Endothelial cell of umbilical vein (primary cell): ENCODE data around the gene PRICKLE3. TPM values are rescaled to one million over a fixed set of nuclear protein-coding genes. Genes with fewer than 3 reads are reported as not detected.

ENCODE experiments used
- BruUV-seq: library from RNA; stranded (reverse); fragments of 400-500 nt; replicated peaks from 2 replicates; lab custom pipeline; 2021; lab: Mats Ljungman, UMichigan
- CTCF ChIA-PET: fragments of 300-600, 350-600 bp; sonication (Branson Sonifier 250); formaldehyde crosslinking; loops from one replicate; lab custom pipeline; 2021; ENCODE audit warnings: antibody characterized with exemption, inconsistent platforms; lab: Charles Lee
- POLR2A ChIA-PET: fragments of 300-600, 350-600 bp; sonication (Branson Sonifier 250); formaldehyde crosslinking; loops from one replicate; lab custom pipeline; 2021; ENCODE audit warnings: antibody characterized with exemption, inconsistent platforms; lab: Charles Lee
- DNase-seq: peaks from one replicate; pipeline ENCODE4 v3.0.0-alpha.2; 2011; ENCODE audit warnings: low read depth, low spot score
- FAIRE-seq: peaks from 2 replicates; lab custom pipeline; 2011; peaks lifted over from hg19 to GRCh38; lab: Jason Lieb, UNC
- H2AFZ ChIP-seq: 2 replicates; pipeline ENCODE4 v1.6.0; 2012; ENCODE audit warnings: low read depth, low read length, control low read depth, inconsistent platforms
- H3K27ac ChIP-seq: 2 replicates; pipeline ENCODE4 v1.5.1; 2011; ENCODE audit warnings: low read depth, mild to moderate bottlenecking, control low read depth, low read length, moderate library complexity; ENCODE audit not compliant: insufficient read depth
- H3K27me3 ChIP-seq, 2 experiments: 2 replicates each; pipeline versions ENCODE4 v1.6.0 to v1.6.1; 2011; ENCODE audit warnings: low read length in 2 of 2, mixed read lengths in 1 of 2; ENCODE audit not compliant: control insufficient read depth in 2 of 2, insufficient read depth in 2 of 2
- H3K36me3 ChIP-seq, 2 experiments: 2 replicates in 1 of 2; 3 replicates in 1 of 2; pipeline ENCODE4 v1.5.1; 2011; ENCODE audit warnings: low read length in 2 of 2, mild to moderate bottlenecking in 1 of 2, moderate library complexity in 1 of 2; ENCODE audit not compliant: control insufficient read depth in 2 of 2, insufficient read depth in 2 of 2; ENCODE audit errors: extremely low read depth in 1 of 2
- H3K4me1 ChIP-seq: 3 replicates; pipeline ENCODE4 v1.5.1; 2011; ENCODE audit warnings: mild to moderate bottlenecking, low read length; ENCODE audit not compliant: control insufficient read depth, insufficient read depth; ENCODE audit errors: extremely low read depth
- H3K4me2 ChIP-seq: 2 replicates; pipeline ENCODE4 v1.6.1; 2011; ENCODE audit warnings: low read length, control low read depth, mixed read lengths; ENCODE audit not compliant: insufficient read depth
- H3K4me3 ChIP-seq, 3 experiments: fragments of 200-600 bp in 1 of 3; sonication (generic), shearing (Covaris generic) in 1 of 3; replicated peaks in 1 of 3; 2 replicates each; pipeline ENCODE4 v1.5.1; 2011 to 2016; ENCODE audit warnings: control low read depth in 3 of 3, low read length in 3 of 3, mild to moderate bottlenecking in 2 of 3, inconsistent platforms in 1 of 3, low read depth in 1 of 3, moderate library complexity in 1 of 3; ENCODE audit not compliant: insufficient read depth in 1 of 3
- H3K79me2 ChIP-seq: 2 replicates; pipeline ENCODE4 v1.6.0; 2012; ENCODE audit warnings: low read length, inconsistent platforms; ENCODE audit not compliant: control insufficient read depth, insufficient read depth
- H3K9ac ChIP-seq: replicated peaks from 2 replicates; pipeline ENCODE3; 2011; ENCODE audit warnings: low read length, control low read depth; ENCODE audit not compliant: insufficient read depth; ENCODE audit errors: extremely low read depth
- H3K9me1 ChIP-seq: replicated peaks from 3 replicates; pipeline ENCODE4 v1.6.0; 2011; ENCODE audit warnings: mild to moderate bottlenecking, low read length; ENCODE audit not compliant: control insufficient read depth, insufficient read depth; ENCODE audit errors: extremely low read depth
- H3K9me3 ChIP-seq: replicated peaks from 2 replicates; pipeline ENCODE4 v1.5.1; 2012; ENCODE audit warnings: low read length, inconsistent platforms; ENCODE audit not compliant: control insufficient read depth, insufficient read depth
- H4K20me1 ChIP-seq: replicated peaks from 2 replicates; pipeline ENCODE3; 2011; ENCODE audit warnings: mild to moderate bottlenecking, low read length; ENCODE audit not compliant: control insufficient read depth, insufficient read depth; ENCODE audit errors: extremely low read depth
- EZH2 ChIP-seq: IDR thresholded peaks from 2 replicates; pipeline ENCODE4 v1.6.1; 2012; ENCODE audit warnings: borderline replicate concordance, low read depth, mild to moderate bottlenecking, moderate library complexity, low read length, inconsistent platforms; ENCODE audit not compliant: severe bottlenecking
- FOS ChIP-seq: IDR thresholded peaks from 2 replicates; pipeline ENCODE4 v1.6.1; 2011; ENCODE audit warnings: mild to moderate bottlenecking, low read length, moderate library complexity, borderline replicate concordance; ENCODE audit not compliant: insufficient read depth
- GATA2 ChIP-seq: IDR thresholded peaks from 2 replicates; pipeline ENCODE4 v1.7.0; 2011; ENCODE audit warnings: low read depth, mild to moderate bottlenecking, moderate library complexity, mixed read lengths, low read length; ENCODE audit not compliant: insufficient read length, insufficient read depth
- JUN ChIP-seq: IDR thresholded peaks from 2 replicates; pipeline ENCODE4 v1.6.1; 2011; ENCODE audit warnings: borderline replicate concordance, low read depth; ENCODE audit not compliant: insufficient read length, insufficient read depth
- MYC ChIP-seq: IDR thresholded peaks from one replicate; pipeline ENCODE4 v1.6.1; 2011; ENCODE audit warnings: mild to moderate bottlenecking, low read depth, low read length
- POLR2A ChIP-seq: IDR thresholded peaks from 2 replicates; pipeline ENCODE4 v1.6.1; 2012; ENCODE audit warnings: low read depth, mild to moderate bottlenecking, control low read depth, low read length
- POLR2AphosphoS5 ChIP-seq: IDR thresholded peaks from 2 replicates; pipeline ENCODE4 v1.6.1; 2012; ENCODE audit warnings: low read depth, mild to moderate bottlenecking, control low read depth, low read length, moderate library complexity; ENCODE audit not compliant: insufficient read depth
- dilution Hi-C: fragments of 300-500 bp; cut with MboI; formaldehyde crosslinking; loops from one replicate; pipeline ENCODE4 v1.15.0; 2019; ENCODE audit warnings: low sequenced_read_pairs; ENCODE audit not compliant: extremely low pct_ligation_motif_present
- intact Hi-C: fragments of 100-400 bp; cut with micrococcal nuclease; formaldehyde crosslinking; loops from one replicate; pipeline ENCODE4 v1.10.0; 2022
- polyA plus RNA-seq, 4 experiments: library from polyadenylated mRNA; depleted of rRNA in 3 of 4; stranded (reverse) in 3 of 4; unstranded in 1 of 4; fragments of >200 nt; gene quantifications; 2 replicates each; pipeline versions ENCODE4 v1.2.1 to v1.2.3, GENCODE V29; 2011 to 2012; ENCODE audit warnings: missing spikeins in 1 of 4
- total RNA-seq: library from RNA; stranded (reverse); gene quantifications from 2 replicates; pipeline ENCODE4 v1.2.3, GENCODE V29; 2021
- TF ChIP-seq, protein P1 (sequence below): IDR thresholded peaks from 2 replicates; pipeline ENCODE4 v1.6.1; 2011; ENCODE audit not compliant: insufficient read depth, insufficient read length
- TF ChIP-seq, protein P2 (sequence below), 2 donors: IDR thresholded peaks; 1 replicate in 1 of 2; 2 replicates in 1 of 2; pipeline ENCODE4 v1.5.1; 2011; ENCODE audit warnings: low read length in 2 of 2, mild to moderate bottlenecking in 2 of 2, moderate library complexity in 2 of 2, control low read depth in 1 of 2, inconsistent platforms in 1 of 2, low read depth in 1 of 2; ENCODE audit not compliant: insufficient read depth in 1 of 2; ENCODE audit errors: extremely low read depth in 1 of 2

The PRICKLE3 gene
- total and polyA plus RNA-seq, 2 donors (not counting 3 experiments of a cell fraction or from before 2014, with no cell fraction given): 6.8 to 15.0 TPM

DNA sequence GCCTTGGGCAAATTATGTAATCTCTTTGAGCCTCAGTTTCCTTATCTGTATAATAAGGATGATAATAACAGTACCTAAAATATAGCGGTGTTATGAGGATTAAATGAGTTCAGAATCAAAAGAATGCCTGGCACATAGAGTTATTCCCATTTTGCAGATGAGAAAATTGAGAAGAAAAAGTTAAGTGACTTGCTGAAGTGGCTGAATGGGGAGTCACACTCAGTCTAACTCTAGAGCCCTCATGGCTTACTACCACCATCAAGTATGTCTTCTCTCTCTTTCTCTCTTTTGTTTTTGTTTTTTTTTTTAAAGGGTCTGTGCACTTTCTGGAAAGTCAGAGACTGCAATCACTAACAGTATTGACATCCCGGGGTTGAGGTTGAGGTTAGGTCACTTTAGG is 46.4 kb upstream of the PRICKLE3 start:
- dilution Hi-C loops: no loop called here
- no peaks in the 10 kb centered on the region for H3K79me2 ChIP-seq
- BruUV-seq: no TSS peak

DNA sequence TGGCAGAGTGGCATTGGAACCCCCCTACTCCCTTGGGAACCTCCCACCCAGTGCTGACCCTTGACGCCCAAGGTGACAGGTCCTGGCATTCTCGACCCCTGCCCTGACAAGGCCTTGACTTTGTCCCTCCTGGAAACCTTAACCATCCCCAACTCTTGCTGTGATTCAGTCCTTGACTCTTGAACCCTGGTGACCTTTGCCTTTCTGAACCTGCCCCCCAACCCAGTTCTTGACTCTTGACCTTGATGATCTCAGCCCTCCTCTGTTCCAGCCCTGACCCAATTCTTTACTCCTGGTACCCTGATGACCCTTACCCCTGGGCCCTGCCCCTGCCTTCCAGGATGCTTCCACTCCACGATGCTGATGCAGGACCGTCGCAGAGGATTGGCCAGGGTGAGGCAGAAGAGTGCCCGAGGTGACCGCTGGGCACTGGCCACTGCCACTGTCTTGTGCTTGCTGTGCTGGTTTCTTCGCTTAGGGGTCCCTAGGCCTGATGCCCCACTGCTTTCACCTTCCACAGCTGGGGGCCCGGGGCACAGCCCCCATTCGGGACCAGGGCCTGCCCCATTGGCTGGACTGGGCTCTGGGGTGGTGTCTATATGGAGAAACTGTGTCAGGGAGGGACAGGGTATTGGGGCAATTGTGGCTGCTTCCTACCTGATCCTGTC is 45.3 kb upstream of the PRICKLE3 start:
- H3K4me1 ChIP-seq: peaks cover 2% of the 10 kb centered on the region
- TF ChIP-seq POLR2A (no peak), POLR2AphosphoS5 (no peak), FOS (no peak), EZH2 (no peak), MYC (no peak), GATA2 (no peak), JUN (no peak)
- TF ChIP-seq, protein P1, sequence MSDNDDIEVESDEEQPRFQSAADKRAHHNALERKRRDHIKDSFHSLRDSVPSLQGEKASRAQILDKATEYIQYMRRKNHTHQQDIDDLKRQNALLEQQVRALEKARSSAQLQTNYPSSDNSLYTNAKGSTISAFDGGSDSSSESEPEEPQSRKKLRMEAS: no peak
- TF ChIP-seq, protein P2, sequence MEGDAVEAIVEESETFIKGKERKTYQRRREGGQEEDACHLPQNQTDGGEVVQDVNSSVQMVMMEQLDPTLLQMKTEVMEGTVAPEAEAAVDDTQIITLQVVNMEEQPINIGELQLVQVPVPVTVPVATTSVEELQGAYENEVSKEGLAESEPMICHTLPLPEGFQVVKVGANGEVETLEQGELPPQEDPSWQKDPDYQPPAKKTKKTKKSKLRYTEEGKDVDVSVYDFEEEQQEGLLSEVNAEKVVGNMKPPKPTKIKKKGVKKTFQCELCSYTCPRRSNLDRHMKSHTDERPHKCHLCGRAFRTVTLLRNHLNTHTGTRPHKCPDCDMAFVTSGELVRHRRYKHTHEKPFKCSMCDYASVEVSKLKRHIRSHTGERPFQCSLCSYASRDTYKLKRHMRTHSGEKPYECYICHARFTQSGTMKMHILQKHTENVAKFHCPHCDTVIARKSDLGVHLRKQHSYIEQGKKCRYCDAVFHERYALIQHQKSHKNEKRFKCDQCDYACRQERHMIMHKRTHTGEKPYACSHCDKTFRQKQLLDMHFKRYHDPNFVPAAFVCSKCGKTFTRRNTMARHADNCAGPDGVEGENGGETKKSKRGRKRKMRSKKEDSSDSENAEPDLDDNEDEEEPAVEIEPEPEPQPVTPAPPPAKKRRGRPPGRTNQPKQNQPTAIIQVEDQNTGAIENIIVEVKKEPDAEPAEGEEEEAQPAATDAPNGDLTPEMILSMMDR (IDR thresholded peaks at IDR 0.05; ENCODE audit: extremely low read depth in 1 of 2, insufficient read depth in 1 of 2, low read depth in 1 of 2, low read length in 2 of 2): no peak
- no peak overlapping the region for H2AFZ ChIP-seq
- no peaks in the 10 kb centered on the region for H3K36me3 ChIP-seq
- no TSS peak for BruUV-seq
- no peak overlapping the region for H3K27ac ChIP-seq
- no peak overlapping the region for H3K4me3 ChIP-seq
- ChIA-PET CTCF (no interaction called here), POLR2A (no interaction called here)
- dilution Hi-C loops (no loop called here), intact Hi-C loops (no loop called here)
- H3K79me2 ChIP-seq: no peaks in the 10 kb centered on the region
- no peak overlapping the region for H3K9ac ChIP-seq
- FAIRE-seq (no peak), DNase-seq (no peak)
- H3K9me1 ChIP-seq: no peaks in the 10 kb centered on the region
- no peaks in the 10 kb centered on the region for H3K9me3 ChIP-seq
- H3K27me3 ChIP-seq: no peaks in the 10 kb centered on the region
- H3K4me2 ChIP-seq: no peak overlapping the region
- H4K20me1 ChIP-seq: no peaks in the 10 kb centered on the region

More for the DNA sequence above, 46.4 kb upstream of the PRICKLE3 start:
- Histone ChIP-seq H3K27me3 (no peaks in the 10 kb centered on the region), H3K4me1 (peaks cover 2% of the 10 kb centered on the region), H3K9me3 (no peaks in the 10 kb centered on the region), H3K36me3 (no peaks in the 10 kb centered on the region), H3K9me1 (no peaks in the 10 kb centered on the region), H4K20me1 (no peaks in the 10 kb centered on the region), H2AFZ (no peak overlapping the region), H3K27ac (no peak overlapping the region), H3K4me2 (no peak overlapping the region), H3K4me3 (no peak overlapping the region), H3K9ac (no peak overlapping the region)
- TF ChIP-seq POLR2A (no peak), EZH2 (no peak)
- TF ChIP-seq, protein P1: no peak
- ChIA-PET CTCF (no interaction called here), POLR2A (no interaction called here)
- FAIRE-seq: no peak
- no peak for DNase-seq
- intact Hi-C loops: no loop called here
